ENCODE measurements around the gene TINAGL1. TPM values are rescaled to one million over a fixed set of nuclear protein-coding genes. Genes with fewer than 3 reads are reported as not detected.

The TINAGL1 gene, protein sequence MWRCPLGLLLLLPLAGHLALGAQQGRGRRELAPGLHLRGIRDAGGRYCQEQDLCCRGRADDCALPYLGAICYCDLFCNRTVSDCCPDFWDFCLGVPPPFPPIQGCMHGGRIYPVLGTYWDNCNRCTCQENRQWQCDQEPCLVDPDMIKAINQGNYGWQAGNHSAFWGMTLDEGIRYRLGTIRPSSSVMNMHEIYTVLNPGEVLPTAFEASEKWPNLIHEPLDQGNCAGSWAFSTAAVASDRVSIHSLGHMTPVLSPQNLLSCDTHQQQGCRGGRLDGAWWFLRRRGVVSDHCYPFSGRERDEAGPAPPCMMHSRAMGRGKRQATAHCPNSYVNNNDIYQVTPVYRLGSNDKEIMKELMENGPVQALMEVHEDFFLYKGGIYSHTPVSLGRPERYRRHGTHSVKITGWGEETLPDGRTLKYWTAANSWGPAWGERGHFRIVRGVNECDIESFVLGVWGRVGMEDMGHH
- total RNA-seq: 91.9 TPM

GRCh38 chr1:31576201-31576669, at the start of gene TINAGL1:
TSS of gene TINAGL1 (plus strand) at chr1:31576515. CDS start at chr1:31577149, 634 bp downstream.
- DNase-seq (ENCODE audit: low spot score): peak; percentile 58
- ATAC-seq: no peak

DNA sequence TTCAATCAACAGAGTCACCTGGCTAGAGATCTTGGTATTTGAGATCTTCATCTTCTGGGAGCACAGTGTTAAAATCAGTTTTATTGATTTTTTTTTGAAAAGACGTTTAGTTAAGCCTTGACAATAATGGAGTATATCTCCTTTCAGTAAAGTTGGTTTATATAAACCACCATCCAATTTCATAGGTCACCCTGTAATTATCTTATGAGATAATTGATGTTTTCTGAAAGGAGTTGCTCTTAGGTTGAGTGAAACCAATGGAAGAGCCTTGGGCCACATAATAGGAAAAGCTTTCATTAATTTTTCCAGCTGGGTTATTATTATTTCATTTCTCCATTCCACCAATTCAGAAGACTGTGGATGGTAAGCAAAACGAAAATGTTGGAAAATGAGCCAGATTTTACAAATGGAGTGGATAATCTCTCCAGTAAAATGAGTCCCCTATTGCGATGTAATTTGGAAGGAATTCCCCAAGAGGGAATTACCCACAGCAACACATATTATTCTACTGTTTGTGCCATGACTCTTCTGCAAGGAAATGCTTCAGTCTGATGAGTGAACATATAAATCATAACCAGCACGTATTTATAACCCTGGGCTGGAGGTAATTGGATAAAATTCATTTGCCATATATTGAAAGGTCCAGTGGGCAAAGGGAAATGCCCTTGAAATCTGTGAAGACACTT, 46.2 kb upstream of the TINAGL1 start:
- intact Hi-C loops (cut with DNase I): no loop called here
- DNase-seq (ENCODE audit: low spot score): no peak
- ATAC-seq: no peak

More at GRCh38 chr1:31576201-31576669, at the start of gene TINAGL1:
- intact Hi-C loops (cut with DNase I): no loop called here

GRCh38 chr1:31531177-31531999, 44.9 kb upstream of the TINAGL1 start:
- ATAC-seq (no peak), DNase-seq (ENCODE audit: low spot score) (no peak)
- intact Hi-C loops (cut with DNase I): no loop called here

- ATAC-seq (no peak), DNase-seq (ENCODE audit: low spot score) (no peak)
- intact Hi-C loops (cut with DNase I): no loop called here
These were observed 44.1 kb upstream of the TINAGL1 start for GRCh38 chr1:31532173-31532572.

DNA sequence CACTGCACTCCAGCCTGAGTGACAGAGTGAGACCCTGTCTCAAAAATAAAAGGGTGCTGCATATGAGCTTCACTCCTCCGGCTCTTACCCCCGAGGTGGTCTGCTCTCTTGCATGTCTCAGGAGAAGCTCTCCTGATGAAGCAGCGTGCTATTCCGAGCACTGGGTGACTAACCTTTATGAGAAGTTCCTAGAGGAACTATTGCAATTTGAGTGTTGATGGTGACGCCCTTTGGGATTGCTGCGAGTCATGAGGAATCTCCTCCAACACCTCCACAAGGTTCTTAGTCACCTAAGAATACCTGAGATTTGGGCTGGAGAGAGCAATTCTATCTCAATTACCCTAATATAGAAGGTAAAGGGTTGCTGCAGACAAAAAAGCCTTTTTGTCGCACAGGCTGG, 40.8 kb upstream of the TINAGL1 start:
- DNase-seq (ENCODE audit: low spot score) (no peak), ATAC-seq (no peak)
- intact Hi-C loops (cut with DNase I): no loop called here

- no peak for ATAC-seq
- no peak for DNase-seq (ENCODE audit: low spot score)
- intact Hi-C loops (cut with DNase I): no loop called here
These were observed 37.0 kb upstream of the TINAGL1 start for GRCh38 chr1:31539329-31539728.

DNA sequence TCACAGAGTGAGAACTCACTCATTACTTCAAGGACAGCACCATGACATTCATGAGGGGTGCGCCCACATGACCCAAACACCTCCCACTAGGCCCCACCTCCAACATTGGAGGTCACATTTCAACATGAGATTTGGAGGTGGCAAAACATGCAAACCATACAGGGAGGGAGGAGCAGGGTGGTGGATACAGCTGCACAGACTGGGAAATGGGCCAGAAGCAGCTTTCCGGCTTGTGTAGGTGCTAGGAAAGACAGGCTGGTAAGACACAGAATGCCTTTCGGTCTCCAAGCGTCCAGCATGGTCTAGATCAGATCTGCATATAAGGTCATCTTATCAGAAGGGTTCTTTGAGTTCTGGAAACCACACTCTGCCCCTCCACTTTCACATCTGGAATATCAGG, 35.1 kb upstream of the TINAGL1 start:
- ATAC-seq (no peak), DNase-seq (ENCODE audit: low spot score) (no peak)
- intact Hi-C loops (cut with DNase I): no loop called here

- intact Hi-C loops (cut with DNase I): no loop called here
- no peak for ATAC-seq
- DNase-seq (ENCODE audit: low spot score): no peak
These were observed 30.3 kb upstream of the TINAGL1 start for GRCh38 chr1:31545927-31546540.

GRCh38 chr1:31548534-31548906, 27.8 kb upstream of the TINAGL1 start:
- DNase-seq (ENCODE audit: low spot score) (no peak), ATAC-seq (peak; percentile 65)
- intact Hi-C loops (cut with DNase I): no loop called here

DNA sequence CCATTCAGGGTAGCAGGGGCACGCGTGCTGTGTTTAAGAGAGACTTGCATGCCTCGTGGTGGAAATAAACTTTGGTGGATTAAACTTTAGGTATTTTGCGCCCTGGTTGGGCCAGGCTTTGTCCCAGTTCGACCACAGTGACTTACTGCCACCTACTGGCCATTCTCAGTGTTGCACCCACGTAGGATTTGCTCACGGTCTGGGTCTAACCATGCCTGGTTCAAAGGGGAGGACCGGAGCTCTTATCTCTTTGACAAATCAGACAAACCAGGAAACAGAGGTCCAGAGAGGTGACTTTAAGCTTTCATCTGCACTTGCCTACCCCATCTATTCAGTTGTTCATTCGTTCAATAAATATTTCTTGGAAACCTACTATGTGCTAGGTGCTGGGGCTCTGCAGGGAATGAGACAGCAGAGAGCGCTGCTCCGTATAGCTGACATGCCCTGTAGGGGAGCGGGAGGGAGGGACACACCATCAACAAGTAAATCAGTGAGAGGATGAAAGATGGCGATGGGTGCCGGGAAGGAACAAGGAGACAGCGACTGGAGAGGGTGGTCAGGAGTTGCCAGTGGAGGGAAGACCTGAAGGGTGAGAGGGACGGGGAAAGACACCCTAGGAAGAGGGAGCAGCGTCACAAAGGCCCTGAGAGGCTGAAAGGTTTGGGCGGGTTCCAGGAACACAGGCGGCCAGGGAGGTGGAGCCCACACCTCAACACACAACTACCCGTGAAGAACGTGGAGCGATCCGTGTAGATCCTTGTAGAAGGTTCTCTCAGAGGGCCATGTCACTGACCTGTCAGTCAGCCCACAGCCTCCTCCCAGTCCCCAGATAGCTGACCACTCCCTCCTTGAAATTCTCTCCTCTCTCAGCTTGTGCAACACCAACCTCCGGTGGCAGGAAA, 27.2 kb upstream of the TINAGL1 start:
- intact Hi-C loops (cut with DNase I): no loop called here
- ATAC-seq: peak; percentile 96

GRCh38 chr1:31549809-31550620, 26.3 kb upstream of the TINAGL1 start:
- intact Hi-C loops (cut with DNase I): no loop called here
- DNase-seq (ENCODE audit: low spot score) (no peak), ATAC-seq (no peak)

More for the DNA sequence above, 27.2 kb upstream of the TINAGL1 start:
- peak; percentile 91 for DNase-seq (ENCODE audit: low spot score)

- DNase-seq (ENCODE audit: low spot score): no peak
- no peak for ATAC-seq
- intact Hi-C loops (cut with DNase I): no loop called here
These were observed 25.1 kb upstream of the TINAGL1 start for GRCh38 chr1:31551208-31551607.

DNA sequence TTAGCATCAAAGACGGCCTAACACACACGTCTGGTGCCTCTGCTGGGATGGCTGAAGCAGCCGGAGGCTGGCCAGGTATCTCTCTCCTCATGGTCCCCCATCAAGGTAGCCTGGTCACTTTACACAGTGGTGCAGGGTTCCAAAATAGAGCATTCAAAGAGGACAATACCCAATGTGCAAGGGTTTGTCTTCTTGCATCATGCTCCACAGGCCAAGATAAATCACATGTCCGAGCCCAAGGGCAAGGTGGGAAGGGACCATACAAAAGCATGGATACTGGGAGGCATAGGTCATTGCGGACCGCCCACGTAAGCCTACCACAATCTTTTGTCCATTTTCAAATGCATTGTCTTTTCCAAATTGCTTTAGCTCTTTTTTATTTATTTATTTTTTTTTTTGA, 23.8 kb upstream of the TINAGL1 start:
- DNase-seq (ENCODE audit: low spot score) (no peak), ATAC-seq (no peak)
- intact Hi-C loops (cut with DNase I): no loop called here

DNA sequence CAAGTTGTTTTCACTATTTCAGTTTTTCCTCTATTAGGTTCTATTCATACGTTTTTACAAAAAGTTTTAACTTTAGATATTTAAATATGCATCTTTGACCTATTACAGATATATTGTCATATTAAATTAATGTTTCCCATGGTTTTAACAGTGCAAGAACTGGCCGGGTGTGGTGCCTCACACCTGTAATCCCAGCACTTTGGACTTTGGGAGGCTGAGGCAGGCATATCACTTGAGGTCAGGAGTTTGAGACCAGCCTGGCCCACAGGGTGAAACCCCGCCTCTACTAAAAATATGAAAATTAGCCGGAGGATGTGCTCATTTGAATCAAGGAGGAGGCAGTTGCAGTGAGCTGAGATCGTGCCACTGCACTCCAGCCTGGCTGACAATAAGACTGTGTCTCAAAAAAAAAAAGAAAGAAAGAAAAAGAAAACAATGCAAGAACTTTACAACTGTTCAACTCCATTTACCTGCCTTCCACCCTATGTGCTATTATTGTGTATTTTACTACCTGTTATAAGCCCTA, 19.8 kb upstream of the TINAGL1 start:
- intact Hi-C loops (cut with DNase I): no loop called here
- DNase-seq (ENCODE audit: low spot score) (no peak), ATAC-seq (no peak)

DNA sequence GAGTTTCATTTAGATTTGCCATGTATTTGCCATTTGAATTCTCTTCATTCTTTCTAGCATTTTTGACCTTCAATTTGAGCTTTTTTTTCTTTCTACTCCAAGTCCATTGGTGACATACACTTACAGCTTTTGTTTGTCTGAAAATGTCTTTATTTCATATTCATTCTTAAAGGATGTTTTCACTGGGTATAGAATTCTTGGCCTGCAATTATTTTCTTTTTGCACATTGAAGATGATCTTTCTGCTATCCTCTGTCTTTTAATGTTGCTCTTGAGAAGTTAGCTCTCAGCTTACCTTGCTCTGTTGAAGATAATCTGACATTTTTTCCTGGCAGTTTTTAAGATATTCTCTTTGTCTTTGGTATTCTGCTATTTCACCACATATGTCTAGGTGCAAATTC, 16.6 kb upstream of the TINAGL1 start:
- intact Hi-C loops (cut with DNase I): no loop called here
- ATAC-seq: no peak
- no peak for DNase-seq (ENCODE audit: low spot score)

DNA sequence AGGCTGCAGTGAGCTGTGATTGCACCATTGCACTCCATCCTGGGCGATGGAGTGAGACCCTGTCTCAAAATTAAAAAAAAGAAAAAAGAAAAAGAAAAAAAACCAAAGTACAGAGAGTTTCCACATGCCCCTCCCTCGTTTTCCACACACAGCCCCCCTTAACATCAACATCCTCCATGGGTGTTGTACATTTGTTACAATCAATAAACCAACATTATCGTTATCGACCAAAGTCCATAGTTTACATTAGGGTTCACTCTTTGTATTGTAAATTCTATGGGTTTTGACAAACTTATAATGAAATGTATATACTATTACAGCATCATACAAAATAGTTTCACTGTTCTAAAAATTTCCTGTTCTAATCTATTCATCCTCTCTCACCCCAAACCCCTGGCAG, 15.9 kb upstream of the TINAGL1 start:
- no peak for DNase-seq (ENCODE audit: low spot score)
- no peak for ATAC-seq
- intact Hi-C loops (cut with DNase I): no loop called here

GRCh38 chr1:31562707-31563360, 13.5 kb upstream of the TINAGL1 start:
- intact Hi-C loops (cut with DNase I): no loop called here
- DNase-seq (ENCODE audit: low spot score) (peak; percentile 12), ATAC-seq (no peak)

Data from sciatic nerve (tissue), 2 donors.